Common myeloid progenitor, CD34-positive (primary cell): ENCODE measurements around the gene FARSB.

Experiments used
- CTCF ChIA-PET: fragments of 350-600 bp; sonication (Branson Sonifier 250); formaldehyde crosslinking; loops from one replicate; lab custom pipeline; 2021; ENCODE audit warnings: antibody characterized with exemption; lab: Charles Lee
- POLR2A ChIA-PET: fragments of 350-600 bp; sonication (Branson Sonifier 250); formaldehyde crosslinking; loops from one replicate; lab custom pipeline; 2021; ENCODE audit warnings: antibody characterized with exemption; lab: Charles Lee
- DNase-seq, 3 donors: peaks; one replicate each; pipeline versions ENCODE4 v3.0.0 to v3.0.0-alpha.2; 2013
- H3K27ac ChIP-seq, 2 experiments: 1 replicate in 1 of 2; 2 replicates in 1 of 2; pipeline ENCODE4 v1.7.0; 2013; ENCODE audit warnings: inconsistent platforms in 2 of 2, low read length in 2 of 2, mild to moderate bottlenecking in 2 of 2, low read depth in 1 of 2, moderate library complexity in 1 of 2; ENCODE audit not compliant: severe bottlenecking in 2 of 2, insufficient read depth in 1 of 2, poor library complexity in 1 of 2
- H3K27me3 ChIP-seq, 5 experiments: replicated peaks in 2 of 5; 1 replicate in 3 of 5; 2 replicates in 2 of 5; pipeline versions ENCODE4 v1.6.1 to v1.7.0; 2013; ENCODE audit warnings: low read length in 4 of 5, mild to moderate bottlenecking in 2 of 5, moderate library complexity in 2 of 5, inconsistent platforms in 1 of 5; ENCODE audit not compliant: insufficient read depth in 5 of 5, control insufficient read depth in 4 of 5
- H3K36me3 ChIP-seq, 4 experiments: 1 replicate in 2 of 4; 2 replicates in 2 of 4; pipeline versions ENCODE4 v1.6.1 to v1.7.0; 2013; ENCODE audit warnings: low read length in 3 of 4, control low read depth in 1 of 4, mild to moderate bottlenecking in 1 of 4; ENCODE audit not compliant: control insufficient read depth in 4 of 4, insufficient read depth in 4 of 4
- H3K4me1 ChIP-seq, 4 experiments: 1 replicate in 3 of 4; 2 replicates in 1 of 4; pipeline versions ENCODE4 v1.6.1 to v1.7.1; 2013; ENCODE audit warnings: low read length in 3 of 4, mild to moderate bottlenecking in 3 of 4, control low read depth in 1 of 4, inconsistent platforms in 1 of 4, moderate library complexity in 1 of 4; ENCODE audit not compliant: control insufficient read depth in 4 of 4, insufficient read depth in 4 of 4; ENCODE audit errors: control extremely low read depth in 1 of 4
- H3K4me3 ChIP-seq, 7 experiments: 1 replicate in 4 of 7; 2 replicates in 3 of 7; pipeline versions ENCODE4 v1.5.1 to v1.7.0; 2013; ENCODE audit warnings: mild to moderate bottlenecking in 7 of 7, low read length in 6 of 7, moderate library complexity in 6 of 7, inconsistent platforms in 2 of 7, low read depth in 2 of 7, control low read depth in 1 of 7; ENCODE audit not compliant: insufficient read depth in 4 of 7, control insufficient read depth in 1 of 7; ENCODE audit errors: extremely low read depth in 1 of 7
- H3K9me3 ChIP-seq, 5 experiments: 1 replicate in 4 of 5; 2 replicates in 1 of 5; pipeline versions ENCODE4 v1.6.1 to v1.7.1; 2013; ENCODE audit warnings: low read length in 4 of 5, mild to moderate bottlenecking in 2 of 5, inconsistent platforms in 1 of 5, low read depth in 1 of 5, moderate library complexity in 1 of 5; ENCODE audit not compliant: control insufficient read depth in 4 of 5, insufficient read depth in 2 of 5; ENCODE audit errors: control extremely low read depth in 1 of 5
- WGBS: methylation state at CpG from one replicate; pipeline ENCODE4 v1.1.5; 2013; ENCODE audit not compliant: insufficient coverage; 5-methylcytosine and 5-hydroxymethylcytosine counted together

The FARSB gene

DNA sequence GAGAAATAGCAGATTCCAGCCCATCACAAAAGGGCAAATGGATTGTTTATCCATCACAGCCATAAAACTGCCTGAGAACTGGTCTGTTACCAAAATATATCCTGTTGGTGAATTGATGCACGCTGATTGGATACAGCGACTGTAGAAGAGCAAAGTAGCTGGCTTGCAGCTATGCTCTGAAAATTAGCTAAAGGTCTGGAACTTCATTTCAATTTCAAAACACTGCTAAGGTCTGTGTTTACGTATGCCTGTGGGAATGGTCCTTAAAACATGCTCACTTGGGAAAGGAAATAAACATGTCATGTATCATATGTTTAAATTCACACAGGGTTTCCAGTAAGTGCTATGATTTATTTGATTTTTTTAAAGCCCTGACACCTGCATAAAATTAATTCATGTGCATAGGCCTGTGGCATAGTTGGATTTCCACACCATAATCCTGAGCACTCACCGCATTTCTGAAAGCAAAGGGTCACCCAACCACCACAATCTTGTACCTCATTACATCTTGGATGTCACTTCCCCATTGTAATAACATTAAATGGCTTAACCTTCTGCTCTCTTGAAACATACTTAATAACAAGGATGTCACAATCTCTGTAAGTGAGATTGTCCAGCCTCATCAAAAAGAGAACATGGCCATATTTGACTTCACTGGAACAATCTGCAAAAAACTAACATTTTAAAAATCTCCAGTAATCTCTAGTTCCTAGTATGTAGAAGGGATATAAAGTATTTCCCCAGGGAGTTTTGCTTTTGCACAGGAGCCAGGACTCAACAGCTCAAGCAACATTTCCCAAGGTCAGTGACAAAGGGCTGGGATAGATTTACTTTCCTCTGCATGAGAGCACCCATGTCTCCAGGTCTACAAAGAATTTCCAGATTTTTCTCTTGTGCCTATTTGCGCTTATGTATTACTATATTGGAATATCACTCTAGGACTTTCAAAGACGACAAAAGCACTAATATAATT is 109.8 kb downstream of the FARSB start:
- DNase-seq = no peak
- POLR2A ChIA-PET = no interaction called here
- Histone ChIP-seq H3K27ac (no peak overlapping the region), H3K4me1 (no peaks in the 10 kb centered on the region), H3K9me3 (no peaks in the 10 kb centered on the region), H3K27me3 (peaks cover 0 to 13% (median 9%) of the 10 kb centered on the region in 5 experiments), H3K36me3 (no peaks in the 10 kb centered on the region), H3K4me3 (no peak overlapping the region)
- WGBS = 96% methylated on average over 3 of the region's 6 CpGs
- CTCF ChIA-PET = interaction anchor here (1.6 kb wide), 1 partner anchor 16 kb away, joined by 5 read pairs; no protein-coding TSS in a partner anchor

DNA sequence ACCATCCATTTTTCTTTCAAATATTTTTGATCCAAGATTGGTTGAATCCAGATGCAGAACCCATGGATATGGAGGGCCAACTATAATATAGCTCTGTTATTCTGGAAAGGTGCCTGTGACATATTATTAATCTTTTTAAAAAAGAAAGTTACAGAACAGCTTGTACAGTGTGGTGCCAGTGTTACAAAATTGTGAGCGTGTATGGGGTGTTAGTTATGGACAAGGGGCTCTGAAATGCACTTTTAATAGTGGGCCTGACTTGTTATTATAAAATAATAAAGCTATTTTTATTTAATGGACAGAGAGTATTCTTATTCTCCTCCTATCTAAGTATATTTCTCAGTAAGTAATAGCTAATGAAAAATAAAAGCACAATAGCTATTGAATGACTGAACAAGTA is 111.2 kb downstream of the FARSB start:
- Histone ChIP-seq H3K4me1 (no peaks in the 10 kb centered on the region), H3K36me3 (no peaks in the 10 kb centered on the region), H3K9me3 (no peaks in the 10 kb centered on the region), H3K27ac (no peak overlapping the region), H3K4me3 (no peak overlapping the region), H3K27me3 (peaks cover 0 to 13% (median 6%) of the 10 kb centered on the region in 5 experiments)
- DNase-seq = no peak
- WGBS = no CpG with 5 or more reads among the region's 1 CpG
- ChIA-PET CTCF (interaction anchor here (0.8 to 2.6 kb wide), 3 partner anchors 14 to 227 kb away, joined by 3 to 7 read pairs (median 5); no protein-coding TSS in a partner anchor), POLR2A (no interaction called here)

DNA sequence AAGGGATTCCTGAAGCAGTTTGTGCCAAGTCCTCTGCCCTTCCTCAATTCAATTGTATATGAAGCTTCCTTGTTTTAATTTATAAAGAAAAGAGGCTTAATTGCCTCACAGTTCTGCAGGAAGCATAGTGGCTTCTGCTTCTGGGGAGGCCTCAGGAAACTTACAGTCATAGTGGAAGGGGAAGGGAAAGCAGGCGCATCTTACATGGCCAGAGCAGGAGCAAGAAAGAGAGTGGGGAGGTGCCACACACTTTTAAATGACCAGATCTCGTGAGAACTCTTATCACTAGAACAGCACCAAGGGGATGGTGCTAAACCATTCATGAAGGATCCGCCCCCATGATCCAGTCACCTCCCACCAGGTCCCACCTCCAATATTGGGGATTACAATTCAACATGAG is 117.4 kb downstream of the FARSB start:
- no peak overlapping the region for H3K4me3 ChIP-seq
- H3K27me3 ChIP-seq = peaks cover 0 to 8% (median 2%) of the 10 kb centered on the region in 5 experiments
- H3K36me3 ChIP-seq = no peaks in the 10 kb centered on the region
- WGBS = 95% methylated on average over 2 of the region's 3 CpGs
- H3K9me3 ChIP-seq = no peaks in the 10 kb centered on the region
- DNase-seq = no peak
- ChIA-PET CTCF (no interaction called here), POLR2A (no interaction called here)
- no peaks in the 10 kb centered on the region for H3K4me1 ChIP-seq
- no peak overlapping the region for H3K27ac ChIP-seq

DNA sequence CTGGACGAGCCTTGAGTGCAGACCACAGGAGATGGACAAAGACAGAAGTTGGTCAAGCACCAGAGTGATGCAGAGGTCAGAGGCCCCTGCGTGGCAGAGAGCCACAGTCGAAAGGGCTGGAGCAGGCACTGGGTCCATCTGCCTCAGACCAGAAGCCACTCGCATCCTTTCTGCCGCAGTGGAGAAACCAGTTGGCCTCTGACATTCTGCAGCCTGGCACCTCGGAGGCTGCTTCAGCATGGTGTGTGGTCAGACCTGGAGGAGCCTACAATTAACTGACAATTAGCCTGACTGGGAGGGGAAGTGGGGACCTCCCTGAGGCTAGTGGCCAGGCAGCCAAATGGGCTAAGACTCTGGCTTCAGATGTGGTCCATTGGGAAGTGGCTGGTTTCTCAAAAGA is 120.4 kb downstream of the FARSB start:
- H3K4me3 ChIP-seq = no peak overlapping the region
- ChIA-PET POLR2A (no interaction called here), CTCF (no interaction called here)
- H3K36me3 ChIP-seq = no peaks in the 10 kb centered on the region
- no peak overlapping the region for H3K27ac ChIP-seq
- H3K9me3 ChIP-seq = no peaks in the 10 kb centered on the region
- no peak for DNase-seq
- peaks cover 0 to 6% (median 0%) of the 10 kb centered on the region in 5 experiments for H3K27me3 ChIP-seq
- no peaks in the 10 kb centered on the region for H3K4me1 ChIP-seq
- 90% methylated on average over 6 of the region's 6 CpGs for WGBS

DNA sequence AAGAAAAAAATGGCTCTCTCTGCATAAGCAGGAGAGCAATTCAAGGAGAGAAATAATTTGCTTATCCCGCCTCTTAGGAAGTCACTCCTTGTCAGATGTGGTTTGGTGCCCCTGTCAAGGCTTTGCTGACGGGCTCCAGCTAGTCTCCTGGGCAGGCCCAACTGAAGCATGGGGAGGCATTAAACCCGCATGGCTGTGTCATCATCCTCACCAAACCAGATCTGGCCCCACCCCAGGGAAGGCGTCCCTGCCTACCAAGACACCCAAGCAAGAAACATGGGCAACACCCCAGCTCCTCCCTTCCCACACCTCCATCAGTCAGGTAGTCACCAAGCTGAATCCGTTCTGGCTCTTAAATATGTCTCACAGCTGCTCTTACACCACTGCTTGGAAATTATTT is 123.6 kb downstream of the FARSB start:
- Histone ChIP-seq H3K27me3 (peaks cover 0 to 4% (median 0%) of the 10 kb centered on the region in 5 experiments), H3K4me3 (no peak overlapping the region), H3K36me3 (no peaks in the 10 kb centered on the region), H3K9me3 (peaks cover 0 to 7% (median 0%) of the 10 kb centered on the region in 5 experiments), H3K27ac (no peak overlapping the region), H3K4me1 (no peaks in the 10 kb centered on the region)
- ChIA-PET CTCF (interaction anchor here (1.1 to 2.7 kb wide), 3 partner anchors 11 to 160 kb away, joined by 3 to 7 read pairs (median 5); no protein-coding TSS in a partner anchor), POLR2A (no interaction called here)
- no peak for DNase-seq
- WGBS = 83% methylated on average over 4 of the region's 5 CpGs

DNA sequence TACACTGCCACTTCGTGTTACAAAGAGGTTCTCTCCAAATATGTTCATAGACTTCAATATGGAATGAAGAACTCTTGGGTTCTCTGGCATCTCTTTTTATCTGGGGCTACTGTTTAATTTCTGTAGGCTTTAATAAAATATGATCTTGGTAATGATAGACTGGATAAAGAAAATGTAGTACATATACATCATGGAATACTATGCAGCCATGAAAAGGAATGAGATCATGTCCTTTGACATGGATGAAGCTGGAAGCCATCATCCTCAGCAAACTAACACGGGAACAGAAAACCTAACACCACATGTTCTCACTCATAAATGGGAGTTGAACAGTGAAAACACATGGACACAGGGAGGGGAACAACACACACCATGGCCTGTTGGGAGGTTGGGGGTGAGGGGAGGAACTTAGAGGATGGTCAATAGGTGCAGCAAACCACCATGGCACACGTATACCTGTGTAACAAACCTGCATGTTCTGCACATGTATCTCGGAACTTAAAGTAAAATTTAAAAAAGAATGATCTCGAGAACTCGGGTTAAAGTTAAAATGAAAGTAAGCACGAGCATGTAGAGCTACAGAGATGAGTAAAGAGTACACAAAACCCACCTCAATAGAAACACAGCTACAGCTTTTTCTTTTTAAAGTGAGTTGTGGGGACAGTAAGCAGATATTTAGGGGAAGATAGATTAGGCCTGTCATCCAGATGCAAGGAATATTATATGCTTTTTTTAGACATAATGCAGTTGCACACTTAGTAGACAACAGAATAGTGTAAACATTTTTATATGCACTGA is 129.2 kb downstream of the FARSB start:
- Histone ChIP-seq H3K4me3 (no peak overlapping the region), H3K27ac (no peak overlapping the region), H3K4me1 (no peaks in the 10 kb centered on the region), H3K36me3 (no peaks in the 10 kb centered on the region), H3K27me3 (peaks cover 0 to 4% (median 0%) of the 10 kb centered on the region in 5 experiments), H3K9me3 (peaks cover 0 to 7% (median 0%) of the 10 kb centered on the region in 5 experiments)
- ChIA-PET POLR2A (no interaction called here), CTCF (no interaction called here)
- no peak for DNase-seq
- WGBS = 94% methylated on average over 3 of the region's 7 CpGs
